Kidney (tissue), 14 donors: ENCODE measurements around the gene PPP1R16B. TPM values are rescaled to one million over a fixed set of nuclear protein-coding genes. Genes with fewer than 3 reads are reported as not detected.

Experiments used
- DNase-seq, 5 donors: peaks; one replicate each; pipeline ENCODE4 v3.0.0-alpha.2; 2013 to 2020
- FAIRE-seq: peaks from 2 replicates; lab custom pipeline; 2012; peaks lifted over from hg19 to GRCh38; lab: Jason Lieb, UNC
- H3K27ac ChIP-seq, 2 donors: one replicate each; pipeline ENCODE4 v1.7.0; 2013; ENCODE audit warnings: low read depth in 2 of 2, low read length in 2 of 2, inconsistent platforms in 1 of 2
- H3K27me3 ChIP-seq: one replicate; pipeline ENCODE4 v1.7.1; 2013; ENCODE audit warnings: low read length, inconsistent platforms; ENCODE audit not compliant: control insufficient read depth, insufficient read depth
- H3K36me3 ChIP-seq, 3 donors: one replicate each; pipeline versions ENCODE4 v1.7.0 to v1.7.1; 2013; ENCODE audit warnings: low read length in 3 of 3, control low read depth in 1 of 3, inconsistent platforms in 1 of 3; ENCODE audit not compliant: insufficient read depth in 3 of 3, control insufficient read depth in 2 of 3
- H3K4me1 ChIP-seq, 3 donors: one replicate each; pipeline versions ENCODE4 v1.7.0 to v1.7.1; 2013; ENCODE audit warnings: low read length in 3 of 3, inconsistent platforms in 1 of 3, low read depth in 1 of 3; ENCODE audit not compliant: control insufficient read depth in 2 of 3, insufficient read depth in 2 of 3
- H3K4me3 ChIP-seq, 3 donors: one replicate each; pipeline versions ENCODE4 v1.7.0 to v1.8.1; 2013; ENCODE audit warnings: low read length in 3 of 3, control low read depth in 1 of 3, inconsistent platforms in 1 of 3
- H3K9ac ChIP-seq, 3 donors: one replicate each; pipeline versions ENCODE4 v1.7.0 to v1.7.1; 2013; ENCODE audit warnings: low read length in 3 of 3, control low read depth in 1 of 3, inconsistent platforms in 1 of 3
- H3K9me3 ChIP-seq, 3 donors: one replicate each; pipeline versions ENCODE4 v1.7.0 to v1.7.1; 2013; ENCODE audit warnings: low read length in 3 of 3, control low read depth in 1 of 3, inconsistent platforms in 1 of 3; ENCODE audit not compliant: control insufficient read depth in 2 of 3, insufficient read depth in 1 of 3
- intact Hi-C: fragments of 100-400 bp; cut with DNase I; formaldehyde crosslinking; loops from one replicate; pipeline ENCODE4 v1.11.1; 2022
- polyA plus RNA-seq: library from polyadenylated mRNA; stranded (reverse); fragments of 350-450 nt; fragmentation: Illumina TruSeq; extraction: RNeasy Lipid Tissue Mini Kit (QIAGEN cat#74804); gene quantifications from one replicate; pipeline ENCODE4 v1.2.3, GENCODE V29; 2014; ENCODE audit warnings: low read depth, low replicate concordance; ENCODE audit not compliant: insufficient read depth
- total RNA-seq: library from RNA; stranded (reverse); fragmentation: NEBNext Ultra II Directional; extraction: Animal tissue kit (Norgen Biotek cat#: 25700); gene quantifications from one replicate; pipeline ENCODE4 v1.2.1, GENCODE V29; 2021
- TF ChIP-seq, protein P1 (sequence below): IDR thresholded peaks from 3 replicates; pipeline ENCODE4 v1.5.1; 2012; ENCODE audit warnings: mild to moderate bottlenecking, moderate library complexity, borderline replicate concordance; ENCODE audit not compliant: insufficient read depth; ENCODE audit errors: extremely low read depth
- donor health status: control.
- donor health status: control.
- donor health status: control.
- donor health status: control.
- donor health status: control.
- donor health status: DM: yes; HTN: yes; CAD: no.
- donor health status: Normal renal cell carcinoma (clear cell type).

Gene PPP1R16B
- total and polyA plus RNA-seq, 2 donors from 2014 or later: 11.5 to 29.4 TPM

DNA sequence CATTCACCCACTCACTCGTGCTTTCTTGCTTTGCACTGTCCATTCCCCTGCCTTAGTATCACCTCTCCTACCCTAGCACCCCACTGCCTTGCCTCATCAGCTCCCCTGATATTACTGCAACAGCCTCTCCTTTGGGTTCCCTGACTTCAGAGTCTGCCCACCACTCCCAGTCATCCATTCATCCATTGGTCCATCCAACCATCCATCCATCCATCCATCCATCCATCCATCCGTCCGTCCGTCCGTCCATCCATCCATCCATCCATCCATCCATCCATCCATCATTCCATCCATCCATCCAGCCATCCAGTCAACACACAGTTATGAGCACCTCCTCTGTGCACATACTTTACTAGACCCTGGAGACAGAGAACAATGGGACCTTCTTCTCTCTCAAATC is 97.8 kb downstream of the PPP1R16B start:
- Histone ChIP-seq H3K9me3 (no peaks in the 10 kb centered on the region), H3K36me3 (peaks cover 0 to 31% (median 16%) of the 10 kb centered on the region in 3 donors), H3K4me1 (no peaks in the 10 kb centered on the region), H3K27ac (no peak overlapping the region), H3K9ac (no peak overlapping the region), H3K27me3 (no peaks in the 10 kb centered on the region), H3K4me3 (no peak overlapping the region)
- intact Hi-C loops: no loop called here
- FAIRE-seq: no peak
- DNase-seq: no peak
- TF ChIP-seq, protein P1, sequence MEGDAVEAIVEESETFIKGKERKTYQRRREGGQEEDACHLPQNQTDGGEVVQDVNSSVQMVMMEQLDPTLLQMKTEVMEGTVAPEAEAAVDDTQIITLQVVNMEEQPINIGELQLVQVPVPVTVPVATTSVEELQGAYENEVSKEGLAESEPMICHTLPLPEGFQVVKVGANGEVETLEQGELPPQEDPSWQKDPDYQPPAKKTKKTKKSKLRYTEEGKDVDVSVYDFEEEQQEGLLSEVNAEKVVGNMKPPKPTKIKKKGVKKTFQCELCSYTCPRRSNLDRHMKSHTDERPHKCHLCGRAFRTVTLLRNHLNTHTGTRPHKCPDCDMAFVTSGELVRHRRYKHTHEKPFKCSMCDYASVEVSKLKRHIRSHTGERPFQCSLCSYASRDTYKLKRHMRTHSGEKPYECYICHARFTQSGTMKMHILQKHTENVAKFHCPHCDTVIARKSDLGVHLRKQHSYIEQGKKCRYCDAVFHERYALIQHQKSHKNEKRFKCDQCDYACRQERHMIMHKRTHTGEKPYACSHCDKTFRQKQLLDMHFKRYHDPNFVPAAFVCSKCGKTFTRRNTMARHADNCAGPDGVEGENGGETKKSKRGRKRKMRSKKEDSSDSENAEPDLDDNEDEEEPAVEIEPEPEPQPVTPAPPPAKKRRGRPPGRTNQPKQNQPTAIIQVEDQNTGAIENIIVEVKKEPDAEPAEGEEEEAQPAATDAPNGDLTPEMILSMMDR: no peak

DNA sequence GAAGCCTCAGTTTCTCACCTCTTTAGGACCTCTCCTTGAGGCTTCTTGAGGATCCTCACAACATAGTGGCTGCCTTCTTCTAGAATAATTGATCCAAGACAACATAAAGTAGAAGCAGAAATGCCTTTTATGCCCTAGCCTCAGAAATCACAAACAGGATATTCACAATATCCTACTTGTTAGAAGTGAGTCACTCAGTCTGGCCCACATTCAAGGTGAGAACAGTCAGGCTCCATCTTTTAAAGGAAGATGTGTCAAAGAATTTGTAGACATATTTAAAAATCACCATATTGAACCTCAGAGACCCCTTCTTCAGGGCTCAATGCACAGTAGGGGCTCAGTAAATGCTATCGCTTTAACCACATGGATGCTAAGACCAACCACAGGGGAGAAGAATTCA is 99.9 kb downstream of the PPP1R16B start:
- no peak for FAIRE-seq

DNA sequence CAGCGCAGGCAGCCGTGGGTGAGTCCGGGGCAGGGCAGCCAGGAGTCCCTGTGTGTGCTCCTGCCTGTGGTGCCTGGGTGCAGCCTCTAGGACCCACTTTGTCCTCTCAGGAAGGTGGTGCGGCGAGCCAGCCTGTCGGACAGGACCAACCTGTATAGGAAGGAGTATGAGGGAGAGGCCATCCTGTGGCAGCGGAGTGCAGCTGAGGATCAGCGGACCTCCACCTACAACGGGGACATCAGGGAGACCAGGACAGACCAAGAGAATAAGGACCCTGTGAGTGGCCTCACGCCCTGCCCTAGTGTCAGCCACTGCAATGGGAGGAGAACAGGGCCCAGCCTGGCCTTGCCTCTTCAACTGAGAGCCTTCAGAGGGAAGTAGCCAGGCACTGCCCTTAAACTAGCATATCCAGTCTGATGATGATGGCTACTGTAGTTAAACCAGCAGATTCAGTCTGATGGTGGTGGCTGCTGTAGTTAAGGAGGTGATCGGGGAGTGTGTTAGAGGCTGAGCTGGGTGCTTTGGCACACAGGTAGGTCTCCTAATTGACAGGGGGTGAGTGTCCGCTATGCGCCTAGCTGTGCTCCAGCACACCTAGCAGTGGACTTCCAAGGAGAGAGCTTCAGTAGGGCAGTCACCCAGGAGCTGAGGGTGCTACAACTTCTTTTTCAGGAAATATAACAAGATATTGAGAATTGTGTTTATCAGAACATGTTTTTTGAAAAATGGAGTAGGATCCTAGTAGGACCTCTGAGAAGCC is 102.6 kb downstream of the PPP1R16B start:
- TF ChIP-seq, protein P1: no peak
- FAIRE-seq (no peak), DNase-seq (no peak)
- Histone ChIP-seq H3K9me3 (no peaks in the 10 kb centered on the region), H3K27ac (no peak overlapping the region), H3K4me1 (no peaks in the 10 kb centered on the region), H3K36me3 (peaks cover 0 to 30% (median 11%) of the 10 kb centered on the region in 3 donors), H3K27me3 (no peaks in the 10 kb centered on the region), H3K4me3 (no peak overlapping the region), H3K9ac (no peak overlapping the region)
- intact Hi-C loops: no loop called here

More for the DNA sequence above, 99.9 kb downstream of the PPP1R16B start:
- Histone ChIP-seq H3K9me3 (no peaks in the 10 kb centered on the region), H3K27me3 (no peaks in the 10 kb centered on the region), H3K9ac (no peak overlapping the region), H3K4me1 (no peaks in the 10 kb centered on the region), H3K36me3 (peaks cover 0 to 36% (median 13%) of the 10 kb centered on the region in 3 donors), H3K27ac (no peak overlapping the region), H3K4me3 (no peak overlapping the region)
- intact Hi-C loops: no loop called here
- TF ChIP-seq, protein P1: no peak
- no peak for DNase-seq
